Nephron (organoid): ENCODE data around the gene NPVF.

ENCODE experiments used
- H3K27ac Mint-ChIP-seq, 3 experiments: 2 replicates each; pipeline ENCODE4 v1.8.0; 2020; ENCODE audit warnings: mixed read lengths in 3 of 3, mild to moderate bottlenecking in 2 of 3, moderate library complexity in 1 of 3
- H3K27me3 Mint-ChIP-seq: 2 replicates; pipeline ENCODE4 v1.8.0; 2021; ENCODE audit warnings: low read depth, mild to moderate bottlenecking, moderate library complexity, mixed read lengths
- H3K36me3 Mint-ChIP-seq: 2 replicates; pipeline ENCODE4 v1.8.0; 2020; ENCODE audit warnings: low read depth, mixed read lengths
- H3K4me1 Mint-ChIP-seq: 2 replicates; pipeline ENCODE4 v1.8.0; 2020; ENCODE audit warnings: mixed read lengths
- H3K4me3 Mint-ChIP-seq, 3 experiments: 2 replicates each; pipeline ENCODE4 v1.8.0; 2020; ENCODE audit warnings: mild to moderate bottlenecking in 3 of 3, mixed read lengths in 3 of 3, moderate library complexity in 2 of 3
- H3K9me3 Mint-ChIP-seq: 2 replicates; pipeline ENCODE4 v1.8.0; 2020; ENCODE audit warnings: mixed read lengths
- TF ChIP-seq, protein P1 (sequence below), 3 experiments: fragments of 200-600 bp; sonication (generic); IDR thresholded peaks; one replicate each; pipeline ENCODE4 v1.5.0; 2021; ENCODE audit warnings: antibody characterized with exemption in 3 of 3; ENCODE audit not compliant: unreplicated experiment in 3 of 3

NPVF gene

DNA sequence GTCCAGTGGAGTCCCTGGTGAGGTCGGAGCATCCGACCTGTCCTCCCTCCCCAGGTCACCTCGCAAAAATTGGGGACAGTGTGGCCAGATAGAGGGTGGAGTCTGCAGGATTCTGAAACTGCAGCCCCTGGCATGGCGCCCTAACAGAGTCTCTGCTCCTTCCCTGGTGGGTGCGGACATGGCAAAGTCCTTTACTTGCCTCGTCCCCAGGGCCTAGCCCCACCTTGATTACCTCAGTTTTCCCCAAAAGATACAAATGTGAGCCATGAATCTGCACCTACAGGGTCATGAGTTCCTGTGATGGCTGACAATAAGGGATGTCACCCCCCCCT, 47.7 kb downstream of the NPVF start:
- Mint-ChIP-seq H3K4me3 (peak overlapping the region; percentile 89 to 90 (median 90)), H3K4me1 (no peaks in the 10 kb centered on the region), H3K9me3 (no peaks in the 10 kb centered on the region), H3K27me3 (peaks cover 3% of the 10 kb centered on the region), H3K36me3 (no peaks in the 10 kb centered on the region), H3K27ac (peak overlapping the region in 2 of 3 experiments; percentile 29 to 85)
- TF ChIP-seq, protein P1, sequence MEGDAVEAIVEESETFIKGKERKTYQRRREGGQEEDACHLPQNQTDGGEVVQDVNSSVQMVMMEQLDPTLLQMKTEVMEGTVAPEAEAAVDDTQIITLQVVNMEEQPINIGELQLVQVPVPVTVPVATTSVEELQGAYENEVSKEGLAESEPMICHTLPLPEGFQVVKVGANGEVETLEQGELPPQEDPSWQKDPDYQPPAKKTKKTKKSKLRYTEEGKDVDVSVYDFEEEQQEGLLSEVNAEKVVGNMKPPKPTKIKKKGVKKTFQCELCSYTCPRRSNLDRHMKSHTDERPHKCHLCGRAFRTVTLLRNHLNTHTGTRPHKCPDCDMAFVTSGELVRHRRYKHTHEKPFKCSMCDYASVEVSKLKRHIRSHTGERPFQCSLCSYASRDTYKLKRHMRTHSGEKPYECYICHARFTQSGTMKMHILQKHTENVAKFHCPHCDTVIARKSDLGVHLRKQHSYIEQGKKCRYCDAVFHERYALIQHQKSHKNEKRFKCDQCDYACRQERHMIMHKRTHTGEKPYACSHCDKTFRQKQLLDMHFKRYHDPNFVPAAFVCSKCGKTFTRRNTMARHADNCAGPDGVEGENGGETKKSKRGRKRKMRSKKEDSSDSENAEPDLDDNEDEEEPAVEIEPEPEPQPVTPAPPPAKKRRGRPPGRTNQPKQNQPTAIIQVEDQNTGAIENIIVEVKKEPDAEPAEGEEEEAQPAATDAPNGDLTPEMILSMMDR (IDR thresholded peaks at IDR 0.05; ENCODE audit: unreplicated experiment in 3 of 3) = no peak

DNA sequence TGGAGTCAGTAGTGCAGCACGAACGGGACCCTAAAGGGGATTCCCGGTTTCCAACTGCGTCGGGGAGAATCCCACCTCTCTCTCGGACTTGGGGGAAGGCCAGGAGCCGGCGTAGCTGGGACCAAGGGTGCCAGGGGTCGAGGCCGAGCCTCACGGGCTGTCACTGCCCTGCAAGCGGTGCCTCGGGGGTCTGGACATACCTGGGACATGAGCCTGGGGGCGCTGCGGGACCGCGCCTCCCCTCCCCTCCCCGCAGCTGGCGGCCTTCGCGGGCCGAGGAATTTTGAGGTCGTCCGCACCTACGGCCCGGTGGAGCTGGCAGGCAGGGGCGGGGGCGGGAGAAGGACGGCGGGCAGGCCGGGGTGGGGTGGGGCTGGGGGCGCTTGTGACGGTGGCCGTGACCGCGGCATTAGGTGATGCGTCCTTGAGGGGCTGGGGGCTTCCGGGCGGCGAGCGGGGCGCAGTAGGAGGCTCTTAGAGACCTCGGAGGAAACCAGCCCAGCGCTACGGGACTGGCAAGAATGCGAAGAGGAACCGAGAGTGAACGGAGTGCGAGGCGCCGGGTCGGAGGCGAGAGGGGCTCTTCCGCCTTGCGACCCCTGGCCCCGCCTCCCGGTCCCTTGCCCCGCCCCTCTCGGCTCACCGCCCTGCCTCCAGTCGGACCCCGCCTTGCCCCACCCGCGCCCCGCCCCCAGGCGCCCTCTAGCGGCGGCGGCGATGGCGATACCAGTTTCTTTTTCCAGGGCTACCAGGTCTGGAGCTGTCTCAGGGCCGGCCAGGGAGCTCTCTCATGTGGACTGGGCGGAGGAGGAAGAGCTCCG, 48.3 kb downstream of the NPVF start:
- Mint-ChIP-seq H3K27ac (peak overlapping the region in 2 of 3 experiments; percentile 69 to 85), H3K9me3 (no peaks in the 10 kb centered on the region), H3K27me3 (peaks cover 3% of the 10 kb centered on the region), H3K4me1 (no peaks in the 10 kb centered on the region), H3K4me3 (peak overlapping the region; percentile 89 to 90 (median 90)), H3K36me3 (no peaks in the 10 kb centered on the region)
- TF ChIP-seq, protein P1 (IDR thresholded peaks at IDR 0.05; ENCODE audit: unreplicated experiment in 3 of 3) = peak; percentile 93 to 96 (median 96)

DNA sequence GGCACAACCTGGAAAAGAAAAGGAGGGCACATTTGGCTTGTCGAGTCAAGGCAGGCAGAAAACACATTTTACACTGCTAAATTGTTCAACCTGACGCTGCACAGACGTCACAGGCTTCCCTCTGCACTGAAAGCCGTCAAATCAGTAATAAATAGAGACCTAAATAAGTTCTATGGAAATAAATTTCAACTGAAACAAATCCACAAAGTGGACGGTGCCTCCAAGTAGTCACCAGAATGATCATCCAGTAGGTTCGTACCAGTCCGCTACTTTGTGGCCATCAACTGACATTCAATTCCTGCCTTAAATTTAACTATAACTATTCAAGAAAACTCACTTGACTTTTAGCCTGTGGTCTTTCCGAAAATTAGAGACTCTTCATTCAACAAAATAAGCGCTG, 49.0 kb downstream of the NPVF start:
- Mint-ChIP-seq H3K9me3 (no peaks in the 10 kb centered on the region), H3K27me3 (peaks cover 3% of the 10 kb centered on the region), H3K27ac (peak overlapping the region in 1 of 3 experiments; percentile 73), H3K4me1 (no peaks in the 10 kb centered on the region), H3K4me3 (peak overlapping the region; percentile 89 to 90 (median 89)), H3K36me3 (no peaks in the 10 kb centered on the region)
- TF ChIP-seq, protein P1 (IDR thresholded peaks at IDR 0.05; ENCODE audit: unreplicated experiment in 3 of 3) = no peak
